GM12874 (cell line): ENCODE results near the gene TTC17.
A peak's percentile ranks its signal among the peaks of the same experiment; 100 is the strongest.

Experiments used
- TF ChIP-seq, protein P1 (sequence below): IDR thresholded peaks from 2 replicates; pipeline ENCODE4 v1.5.1; 2011; ENCODE audit warnings: low read depth, mild to moderate bottlenecking, control low read depth, low read length, moderate library complexity; ENCODE audit not compliant: insufficient read depth

TTC17 gene

DNA sequence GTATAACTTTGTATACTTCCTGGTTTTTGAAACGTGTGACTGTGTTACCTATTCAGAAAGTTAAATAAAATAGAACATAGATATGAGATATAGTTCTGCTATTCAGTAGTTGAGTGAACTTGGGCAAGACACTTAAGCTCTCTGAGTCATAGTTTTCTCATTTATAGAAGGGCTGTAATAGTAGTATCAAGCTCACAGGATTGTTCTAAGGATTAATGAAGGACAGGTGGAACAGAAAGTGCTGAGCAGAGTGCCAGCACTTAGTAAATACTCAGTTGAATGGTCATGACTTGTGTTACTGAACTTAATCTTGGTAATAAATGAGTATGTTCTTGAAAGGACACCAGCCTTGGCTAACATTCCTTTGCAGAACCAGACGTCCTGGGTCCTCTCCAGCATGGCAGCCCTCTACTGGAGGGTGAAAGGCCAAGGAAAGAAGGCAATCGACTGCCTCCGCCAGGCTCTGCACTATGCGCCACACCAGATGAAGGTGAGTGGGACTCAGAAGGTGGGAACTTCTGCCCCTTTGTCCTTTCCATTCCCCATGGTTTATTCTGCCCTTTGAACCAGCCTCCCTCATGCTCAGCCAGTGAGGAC, 131.2 kb downstream of the TTC17 start:
- TF ChIP-seq, protein P1, sequence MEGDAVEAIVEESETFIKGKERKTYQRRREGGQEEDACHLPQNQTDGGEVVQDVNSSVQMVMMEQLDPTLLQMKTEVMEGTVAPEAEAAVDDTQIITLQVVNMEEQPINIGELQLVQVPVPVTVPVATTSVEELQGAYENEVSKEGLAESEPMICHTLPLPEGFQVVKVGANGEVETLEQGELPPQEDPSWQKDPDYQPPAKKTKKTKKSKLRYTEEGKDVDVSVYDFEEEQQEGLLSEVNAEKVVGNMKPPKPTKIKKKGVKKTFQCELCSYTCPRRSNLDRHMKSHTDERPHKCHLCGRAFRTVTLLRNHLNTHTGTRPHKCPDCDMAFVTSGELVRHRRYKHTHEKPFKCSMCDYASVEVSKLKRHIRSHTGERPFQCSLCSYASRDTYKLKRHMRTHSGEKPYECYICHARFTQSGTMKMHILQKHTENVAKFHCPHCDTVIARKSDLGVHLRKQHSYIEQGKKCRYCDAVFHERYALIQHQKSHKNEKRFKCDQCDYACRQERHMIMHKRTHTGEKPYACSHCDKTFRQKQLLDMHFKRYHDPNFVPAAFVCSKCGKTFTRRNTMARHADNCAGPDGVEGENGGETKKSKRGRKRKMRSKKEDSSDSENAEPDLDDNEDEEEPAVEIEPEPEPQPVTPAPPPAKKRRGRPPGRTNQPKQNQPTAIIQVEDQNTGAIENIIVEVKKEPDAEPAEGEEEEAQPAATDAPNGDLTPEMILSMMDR, result no peak

DNA sequence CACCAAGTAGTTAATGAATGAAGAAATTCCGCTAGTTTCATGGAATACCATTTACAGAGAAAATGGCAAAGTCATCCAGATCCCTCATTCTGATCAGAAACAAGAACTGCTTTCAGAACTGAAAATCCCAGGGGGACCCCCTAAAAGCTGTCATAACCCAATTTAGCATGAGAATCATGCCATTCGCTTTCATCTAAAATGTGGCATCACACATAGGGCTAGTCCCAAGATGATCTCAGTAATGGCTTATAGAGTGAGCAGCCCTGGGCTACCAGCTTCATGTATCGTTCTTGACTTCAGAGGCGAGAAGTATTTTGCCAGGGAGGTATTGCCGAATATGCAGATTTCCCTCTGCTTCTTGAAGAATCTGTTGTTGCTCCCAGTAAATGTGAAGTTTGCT, 134.0 kb downstream of the TTC17 start:
- TF ChIP-seq, protein P1, result no peak

DNA sequence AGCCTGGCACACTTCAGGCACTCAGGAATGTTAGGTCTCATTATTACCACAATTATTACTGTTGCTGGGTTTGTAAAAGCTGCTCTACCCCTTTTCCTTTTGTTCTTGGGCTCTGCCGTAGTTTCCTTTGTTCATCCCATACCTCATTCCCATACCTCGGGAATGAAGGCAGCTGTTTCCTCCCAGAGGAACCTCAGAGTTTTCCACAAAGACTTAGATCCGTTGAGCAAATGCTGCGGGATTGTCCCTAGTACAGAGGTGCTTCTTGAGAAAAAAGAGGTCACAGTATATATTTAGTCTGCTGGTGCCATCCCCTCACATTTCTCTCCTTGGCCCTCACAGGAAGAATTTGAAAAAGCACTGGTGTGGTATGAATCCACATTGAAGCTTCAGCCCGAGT, 134.7 kb downstream of the TTC17 start:
- TF ChIP-seq, protein P1, result no peak

DNA sequence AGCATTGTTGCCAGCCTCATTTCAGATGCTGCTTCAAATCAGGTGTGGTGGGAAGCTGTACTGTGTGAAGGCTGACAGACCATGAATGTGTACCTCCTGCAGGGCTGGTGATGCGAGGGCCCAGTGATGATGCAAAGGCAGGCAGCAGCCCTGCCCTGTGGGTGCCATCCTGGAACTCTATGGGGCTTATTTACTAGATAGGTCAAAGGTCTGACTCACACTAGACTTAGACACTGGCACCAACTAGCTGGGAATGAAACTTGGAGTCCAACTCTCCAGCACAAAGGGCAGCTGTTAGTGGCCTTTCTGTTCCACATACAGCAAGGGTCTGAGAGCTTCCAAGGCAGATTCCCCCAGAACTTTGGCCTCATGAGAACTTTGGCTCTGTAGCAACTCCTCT, 138.4 kb downstream of the TTC17 start:
- TF ChIP-seq, protein P1, result no peak

DNA sequence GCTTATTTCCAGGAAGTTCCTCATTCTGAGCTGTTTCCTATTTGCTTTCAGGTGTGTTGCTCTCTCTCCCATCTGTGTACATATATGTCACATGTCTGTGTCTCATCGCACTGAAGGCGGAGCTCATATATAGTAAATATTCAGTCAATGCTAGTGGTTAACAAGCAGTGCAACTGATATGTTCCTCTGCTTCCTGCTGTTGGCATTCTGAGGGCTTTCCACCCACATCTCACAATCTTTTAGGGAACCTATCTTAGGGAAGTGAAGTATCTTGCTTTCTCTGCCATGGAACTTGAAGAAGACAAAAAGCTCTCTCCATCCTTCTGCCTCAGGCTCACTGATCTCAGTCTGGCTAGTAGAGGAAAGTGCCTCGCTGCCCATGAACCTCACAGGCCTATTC, 139.8 kb downstream of the TTC17 start:
- TF ChIP-seq, protein P1, result no peak

DNA sequence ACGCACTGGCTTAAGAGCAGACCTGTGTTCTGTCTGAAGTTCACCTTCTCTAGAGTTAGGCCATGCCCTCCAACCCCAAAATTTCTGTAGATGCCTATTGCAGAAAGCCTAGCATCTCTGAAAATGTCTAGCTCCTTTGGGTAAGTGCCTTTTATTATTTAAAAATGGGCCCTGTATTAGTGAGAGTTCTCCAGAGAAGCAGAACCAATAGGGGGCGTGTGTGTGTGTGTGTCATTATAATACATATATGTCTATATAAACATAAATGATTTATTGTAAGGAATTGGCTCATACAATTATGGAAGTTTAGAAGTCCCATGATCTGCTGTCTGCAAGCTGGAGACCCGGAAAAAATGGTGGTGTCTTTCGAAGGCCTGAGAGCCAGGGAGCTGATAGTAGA, 144.7 kb downstream of the TTC17 start:
- TF ChIP-seq, protein P1, result no peak

DNA sequence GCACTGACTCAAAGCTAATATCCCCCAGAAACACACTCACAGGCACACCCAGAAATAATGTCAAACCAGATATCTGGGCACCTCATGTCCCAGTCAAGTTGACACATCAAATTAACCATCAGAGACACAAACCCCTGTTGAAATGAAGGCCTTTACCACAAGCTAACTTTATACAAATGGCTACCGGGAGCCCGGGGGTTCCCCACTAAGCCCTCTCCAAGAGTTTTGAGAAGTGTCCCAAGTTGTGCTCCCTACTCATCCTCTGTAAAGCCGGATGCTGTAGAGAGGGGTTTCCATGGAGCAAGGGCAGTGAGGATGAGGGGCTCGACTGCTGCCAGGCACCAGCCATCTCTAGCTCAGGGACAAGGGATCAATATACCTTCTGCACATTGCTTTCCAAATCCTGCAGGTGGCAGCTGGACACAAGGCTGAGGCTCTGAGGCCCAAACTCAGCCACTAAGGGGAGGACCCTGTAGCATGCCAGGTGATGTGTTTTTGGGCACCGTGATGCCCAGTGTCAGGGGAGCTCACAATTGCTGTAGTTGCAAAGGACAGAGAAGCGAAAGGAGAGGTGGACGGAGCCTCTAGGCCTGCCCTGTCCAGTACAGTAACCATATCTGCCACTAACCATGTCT, 145.7 kb downstream of the TTC17 start:
- TF ChIP-seq, protein P1, result peak; percentile 27; the same call in 1 of the 2 replicates

DNA sequence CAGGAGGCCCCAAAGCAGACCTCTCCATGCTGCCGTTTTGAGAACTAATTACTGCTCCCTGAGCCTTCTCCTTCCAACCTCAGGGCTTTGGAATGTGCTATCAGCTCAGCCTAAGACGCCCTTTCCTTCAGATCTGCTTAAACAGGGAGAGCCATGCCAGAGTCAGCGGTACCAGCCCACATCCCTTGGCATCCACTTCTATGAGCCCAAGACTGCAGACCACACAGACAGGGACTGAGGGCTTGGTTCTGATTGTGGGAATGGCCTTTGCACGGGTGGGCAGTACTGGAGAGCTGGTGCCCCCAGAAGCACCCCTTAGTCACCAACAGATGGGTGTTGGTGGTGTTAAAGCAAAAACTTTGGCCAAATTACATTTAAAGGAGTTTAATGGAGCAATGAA, 146.5 kb downstream of the TTC17 start:
- TF ChIP-seq, protein P1, result no peak
